Measurements from ENCODE around the gene BCR. TPM values are rescaled to one million over a fixed set of nuclear protein-coding genes. Genes with fewer than 3 reads are reported as not detected.

The BCR gene
- total and polyA plus RNA-seq, 2 of the 13 experiments (the other 11 are each of a cell fraction or from before 2014, with no cell fraction given) = 19.9 to 33.6 TPM

GRCh38 chr22:23271597-23271908 is 91.2 kb downstream of the BCR start:
- CTCF ChIA-PET (ENCODE audit: low intra/inter-chr PET ratio, low total read pairs) = no interaction called here
- in situ Hi-C loops (cut with HindIII; ENCODE audit: extremely low pct_ligation_motif_present, low pct_unique_long_range_greater_than_20kb) = no loop called here
- no TSS peak for BruUV-seq (replicated peaks)

More at GRCh38 chr22:23271597-23271908, 91.2 kb downstream of the BCR start:
- 95% methylated on average over 4 of the region's 4 CpGs for WGBS (ENCODE audit: low lambda C conversion rate)
- Histone ChIP-seq H3K4me2 (ENCODE audit: low read depth, low read length) (no peak overlapping the region), H3K27ac (ENCODE audit: extremely low read length, insufficient read depth, low read length) (no peak overlapping the region), H3K4me3 (replicated peaks in 1 of 3; ENCODE audit: insufficient read depth in 1 of 3, low read depth in 2 of 3, low read length in 3 of 3) (no peak overlapping the region), H4K20me1 (ENCODE audit: insufficient read depth, low read length) (no peaks in the 10 kb centered on the region), H2AFZ (ENCODE audit: low read length) (no peak overlapping the region), H3K27me3 (ENCODE audit: control insufficient read depth in 1 of 2, insufficient read depth in 2 of 2, low read length in 2 of 2) (no peaks in the 10 kb centered on the region), H3K9me3 (ENCODE audit: low read length) (no peaks in the 10 kb centered on the region), H3K79me2 (ENCODE audit: insufficient read depth, low read length) (no peaks in the 10 kb centered on the region), H3K36me3 (replicated peaks in 1 of 2; ENCODE audit: control insufficient read depth in 1 of 2, insufficient read depth in 2 of 2, low read length in 2 of 2) (peaks cover 22 to 81% of the 10 kb centered on the region in 2 experiments), H3K4me1 (ENCODE audit: insufficient read depth, low read length) (0 out of 2 replicates have a peak, but pooled peaks cover 11% of the 10 kb centered on the region), H3K9ac (ENCODE audit: insufficient read depth, low read depth, low read length) (no peak overlapping the region)
- no peak for FAIRE-seq
- POLR2A ChIA-PET = no interaction called here
- ATAC-seq = no peak
- TF ChIP-seq CTCF (CRISPR knock-in tag; IDR thresholded peaks at IDR 0.05) (no peak), ZNF770 (CRISPR knock-in tag; IDR thresholded peaks at IDR 0.05) (0 out of 2 replicates have a peak, but pooled peaks have one; percentile 24)
- no peak for DNase-seq (ENCODE audit: low spot score)
- intact Hi-C loops (cut with micrococcal nuclease; ENCODE audit: unreplicated experiment) = no loop called here
